GM12892 (cell line): ENCODE results near the gene NFKBIZ.

Source experiments
- DNase-seq: peaks from one replicate; pipeline ENCODE4 v3.0.0; 2011; ENCODE audit not compliant: insufficient read length
- FAIRE-seq: peaks from 2 replicates; lab custom pipeline; 2011; peaks lifted over from hg19 to GRCh38; lab: Jason Lieb, UNC
- POLR2A ChIP-seq: IDR thresholded peaks from 2 replicates; pipeline ENCODE4 v1.6.1; 2011; ENCODE audit warnings: low read depth, low read length, control low read depth
- POLR2AphosphoS5 ChIP-seq: IDR thresholded peaks from 2 replicates; pipeline ENCODE4 v1.6.1; 2011; ENCODE audit warnings: low read depth, low read length, control low read depth
- TAF1 ChIP-seq: IDR thresholded peaks from 2 replicates; pipeline ENCODE4 v1.6.1; 2011; ENCODE audit warnings: low read depth, mild to moderate bottlenecking, control low read depth, low read length, borderline replicate concordance

Gene NFKBIZ

GRCh38 chr3:101813817-101814440 is 35.4 kb upstream of the NFKBIZ start:
- no peak for TF ChIP-seq POLR2A
- TF ChIP-seq POLR2AphosphoS5 = no peak
- TF ChIP-seq TAF1 = no peak
- FAIRE-seq (peak; percentile 40), DNase-seq (no peak)

GRCh38 chr3:101814835-101815234 is 34.5 kb upstream of the NFKBIZ start:
- no peak for DNase-seq
- FAIRE-seq = peak; percentile 81
- TF ChIP-seq TAF1 = no peak

GRCh38 chr3:101816215-101817149 is 32.8 kb upstream of the NFKBIZ start:
- FAIRE-seq (no peak), DNase-seq (no peak)
- no peak for TF ChIP-seq TAF1
- no peak for TF ChIP-seq POLR2AphosphoS5
- no peak for TF ChIP-seq POLR2A

GRCh38 chr3:101817992-101818391 is 31.3 kb upstream of the NFKBIZ start:
- DNase-seq = no peak
- TF ChIP-seq POLR2AphosphoS5 (no peak), TAF1 (no peak), POLR2A (no peak)
- no peak for FAIRE-seq

- no peak for DNase-seq
- TF ChIP-seq POLR2A = no peak
- TF ChIP-seq TAF1 = no peak
- no peak for TF ChIP-seq POLR2AphosphoS5
- FAIRE-seq = no peak
These were observed 29.6 kb upstream of the NFKBIZ start for GRCh38 chr3:101819649-101820206.

GRCh38 chr3:101821503-101821902 is 27.8 kb upstream of the NFKBIZ start:
- no peak for DNase-seq
- TF ChIP-seq POLR2A (no peak), POLR2AphosphoS5 (no peak), TAF1 (no peak)
- no peak for FAIRE-seq

- FAIRE-seq (no peak), DNase-seq (no peak)
- TF ChIP-seq POLR2AphosphoS5 (no peak), POLR2A (no peak), TAF1 (no peak)
These were observed 25.8 kb upstream of the NFKBIZ start for GRCh38 chr3:101823525-101823924.

- DNase-seq = no peak
- TF ChIP-seq POLR2A (no peak), TAF1 (no peak), POLR2AphosphoS5 (no peak)
- no peak for FAIRE-seq
These were observed 24.6 kb upstream of the NFKBIZ start for GRCh38 chr3:101824702-101825101.

GRCh38 chr3:101825904-101826445 is 23.3 kb upstream of the NFKBIZ start:
- DNase-seq (no peak), FAIRE-seq (peak; percentile 85)
- no peak for TF ChIP-seq POLR2A
- no peak for TF ChIP-seq POLR2AphosphoS5
- no peak for TF ChIP-seq TAF1

GRCh38 chr3:101827211-101828174 is 21.8 kb upstream of the NFKBIZ start:
- DNase-seq = peak; percentile 40
- peak; percentile 95 for FAIRE-seq
- TF ChIP-seq TAF1 (peak; percentile 80; the same call in 1 of the 2 replicates), POLR2A (peak; percentile 98), POLR2AphosphoS5 (peak; percentile 95)
